ENCODE measurements around the gene MED16. TPM values are rescaled to one million over a fixed set of nuclear protein-coding genes. Genes with fewer than 3 reads are reported as not detected.

MED16 gene
- total and polyA plus RNA-seq, 10 of the 15 experiments (the other 5 are each of a cell fraction or from before 2014, with no cell fraction given), result 0.56 to 51.1 (median 13.6) TPM

- H3K4me2 ChIP-seq (ENCODE audit: control insufficient read depth, insufficient read depth), result no peak overlapping the region
- no peak for TF ChIP-seq EED (IDR thresholded peaks at IDR 0.05; ENCODE audit: low read depth)
- no TSS peak for BruUV-seq (replicated peaks)
These were observed 19.9 kb downstream of the MED16 start for GRCh38 chr19:873084-873483.

GRCh38 chr19:872266-872951 is 20.6 kb downstream of the MED16 start:
- Histone ChIP-seq H3K79me2 (ENCODE audit: control insufficient read depth, insufficient read depth, low read length) (no peaks in the 10 kb centered on the region), H3K4me1 (ENCODE audit: control insufficient read depth, insufficient read depth, low read length) (no peaks in the 10 kb centered on the region), H4K20me1 (ENCODE audit: control insufficient read depth, insufficient read depth) (no peaks in the 10 kb centered on the region), H3K27ac (ENCODE audit: control insufficient read depth, insufficient read depth) (no peak overlapping the region), H2AFZ (ENCODE audit: control insufficient read depth, low read depth, low read length) (no peak overlapping the region), H3K9me3 (replicated peaks; ENCODE audit: control insufficient read depth, insufficient read depth, low read length) (no peaks in the 10 kb centered on the region), H3K36me3 (ENCODE audit: control insufficient read depth in 2 of 2, insufficient read depth in 2 of 2, low read length in 1 of 2) (no peaks in the 10 kb centered on the region; a peak in 2 of 4 replicates), H3K9ac (ENCODE audit: control insufficient read depth, insufficient read depth, low read length) (no peak overlapping the region), H3K27me3 (replicated peaks in 1 of 2; ENCODE audit: control insufficient read depth in 2 of 2, insufficient read depth in 2 of 2, low read length in 1 of 2) (no peaks in the 10 kb centered on the region), H3K4me2 (ENCODE audit: control insufficient read depth, insufficient read depth) (no peak overlapping the region), H3K4me3 (no peak overlapping the region)
- RAD21 ChIA-PET (ENCODE audit: unreplicated experiment), result interaction anchor here (0.6 kb wide), 1 partner anchor 373 kb away, joined by 3 read pairs; no protein-coding TSS in a partner anchor
- SMC1A ChIA-PET (ENCODE audit: uncharacterized antibody, unreplicated experiment), result no interaction called here
- CTCF ChIA-PET, result no interaction called here
- FAIRE-seq, result peak; percentile 70
- POLR2A ChIA-PET, result interaction anchor here (0.5 to 1.1 kb wide), 2 partner anchors 21 to 26 kb away, joined by 3 to 4 read pairs; partner anchors contain the start of genes MED16 and RNU6-9
- peak; percentile 97 for ATAC-seq
- intact Hi-C loops (cut with micrococcal nuclease; ENCODE audit: unreplicated experiment), result no loop called here
- no TSS peak for BruUV-seq (replicated peaks)
- DNase-seq (ENCODE audit: low read depth, low spot score), result peak; percentile 36
- in situ Hi-C loops (cut with MboI), result no loop called here
- WGBS (ENCODE audit: insufficient coverage, insufficient replicate concordance, low lambda C conversion rate, missing lambda C conversion rate), result 21% methylated on average over 21 of the region's 27 CpGs
- TF ChIP-seq BCLAF1 (IDR thresholded peaks at IDR 0.05) (no peak), RB1 (IDR thresholded peaks at IDR 0.05; ENCODE audit: borderline replicate concordance) (no peak), LARP7 (IDR thresholded peaks at IDR 0.05) (no peak), DPF2 (IDR thresholded peaks at IDR 0.05) (no peak), KDM1A (IDR thresholded peaks at IDR 0.05; ENCODE audit: borderline replicate concordance) (no peak), NFYA (IDR thresholded peaks at IDR 0.05; ENCODE audit: borderline replicate concordance, low read depth, low read length) (no peak), TCF3 (IDR thresholded peaks at IDR 0.05; ENCODE audit: borderline replicate concordance, insufficient read depth, low read depth, low read length) (no peak), ATF7 (IDR thresholded peaks at IDR 0.05; ENCODE audit: low read depth) (no peak), USF1 (IDR thresholded peaks at IDR 0.05; ENCODE audit: borderline replicate concordance, extremely low read length, insufficient read depth, low read depth, low read length) (no peak), PKNOX1 (IDR thresholded peaks at IDR 0.05) (no peak), ESRRA (IDR thresholded peaks at IDR 0.05; ENCODE audit: low read length) (no peak)

More at GRCh38 chr19:873084-873483, 19.9 kb downstream of the MED16 start:
- H3K36me3 ChIP-seq (ENCODE audit: control insufficient read depth in 2 of 2, insufficient read depth in 2 of 2, low read length in 1 of 2), result no peaks in the 10 kb centered on the region; a peak in 2 of 4 replicates
- no peaks in the 10 kb centered on the region for H3K27me3 ChIP-seq (replicated peaks in 1 of 2; ENCODE audit: control insufficient read depth in 2 of 2, insufficient read depth in 2 of 2, low read length in 1 of 2)
- ChIA-PET SMC1A (ENCODE audit: uncharacterized antibody, unreplicated experiment) (interaction anchor here (0.7 kb wide), 1 partner anchor 17 kb away, joined by 4 read pairs; no protein-coding TSS in a partner anchor), CTCF (no interaction called here), POLR2A (no interaction called here), RAD21 (ENCODE audit: unreplicated experiment) (no interaction called here)
- H3K9me3 ChIP-seq (replicated peaks; ENCODE audit: control insufficient read depth, insufficient read depth, low read length), result no peaks in the 10 kb centered on the region
- no peak overlapping the region for H3K9ac ChIP-seq (ENCODE audit: control insufficient read depth, insufficient read depth, low read length)
- no peak overlapping the region for H3K4me3 ChIP-seq
- intact Hi-C loops (cut with micrococcal nuclease; ENCODE audit: unreplicated experiment), result no loop called here
- ATAC-seq (peak; percentile 93), FAIRE-seq (no peak), DNase-seq (ENCODE audit: low read depth, low spot score) (peak; percentile 32)
- H2AFZ ChIP-seq (ENCODE audit: control insufficient read depth, low read depth, low read length), result no peak overlapping the region
- 2% methylated on average over 6 of the region's 13 CpGs for WGBS (ENCODE audit: insufficient coverage, insufficient replicate concordance, low lambda C conversion rate, missing lambda C conversion rate)
- H3K27ac ChIP-seq (ENCODE audit: control insufficient read depth, insufficient read depth), result no peak overlapping the region
- no peaks in the 10 kb centered on the region for H3K79me2 ChIP-seq (ENCODE audit: control insufficient read depth, insufficient read depth, low read length)
- H4K20me1 ChIP-seq (ENCODE audit: control insufficient read depth, insufficient read depth), result no peaks in the 10 kb centered on the region
- no peaks in the 10 kb centered on the region for H3K4me1 ChIP-seq (ENCODE audit: control insufficient read depth, insufficient read depth, low read length)
- in situ Hi-C loops (cut with MboI), result no loop called here
